GM12878 (cell line): Measurements from ENCODE around the gene PDIA3. TPM values are rescaled to one million over a fixed set of nuclear protein-coding genes. Genes with fewer than 3 reads are reported as not detected.

Experiments
- DPF2 ChIP-seq: fragments of 450-650 bp; IDR thresholded peaks from 2 replicates; pipeline ENCODE4 v1.6.1; 2017; ENCODE audit warnings: mild to moderate bottlenecking
- IKZF1 ChIP-seq: fragments of 450-650 bp; conservative IDR thresholded peaks from 2 replicates; pipeline ENCODE4 v1.6.1; 2017; ENCODE audit warnings: antibody characterized with exemption, mild to moderate bottlenecking
- PML ChIP-seq: IDR thresholded peaks from 2 replicates; pipeline ENCODE4 v1.6.1; 2012; ENCODE audit warnings: low read length, inconsistent platforms
- POLR2AphosphoS2 ChIP-seq: IDR thresholded peaks from 2 replicates; pipeline ENCODE4 v1.6.1; 2011; ENCODE audit warnings: low read depth, mild to moderate bottlenecking, low read length, improper control_type of control experiment, moderate library complexity
- POLR2AphosphoS5 ChIP-seq: IDR thresholded peaks from 2 replicates; pipeline ENCODE4 v1.6.1; 2011; ENCODE audit warnings: mild to moderate bottlenecking, low read length, inconsistent platforms
- TCF3 ChIP-seq: IDR thresholded peaks from 2 replicates; pipeline ENCODE4 v1.6.1; 2012; ENCODE audit warnings: low read depth, mild to moderate bottlenecking, low read length, borderline replicate concordance; ENCODE audit not compliant: insufficient read depth
- polyA plus RNA-seq, 11 experiments: library from polyadenylated mRNA; depleted of rRNA in 4 of 11; unstranded in 6 of 11; stranded (reverse) in 5 of 11; fragments of >200 nt; fragmentation: Nextera tagmentation in 4 of 11; fragmentation: Illumina TruSeq in 1 of 11; extraction: Ambion mirVana in 4 of 11; extraction: Trizol in 1 of 11; gene quantifications; 1 replicate in 1 of 11; 2 replicates in 10 of 11; pipeline versions ENCODE4 v1.2.1 to v1.2.3, GENCODE V29; 2011 to 2016; ENCODE audit warnings: inconsistent platforms in 2 of 11, missing spikeins in 2 of 11, low read depth in 1 of 11
- total RNA-seq, 4 experiments: library from RNA; depleted of rRNA in 3 of 4; stranded (reverse); fragments of >200 nt in 3 of 4; fragmentation: Illumina TruSeq in 1 of 4; extraction: Trizol in 1 of 4; gene quantifications; 2 replicates each; pipeline versions ENCODE4 v1.2.1 to v1.2.3, GENCODE V29; 2013 to 2021
- TF ChIP-seq, protein P1 (sequence below): fragments of 450-650 bp; conservative IDR thresholded peaks from 2 replicates; pipeline ENCODE4 v1.6.1; 2017; ENCODE audit warnings: mild to moderate bottlenecking, moderate library complexity
- TF ChIP-seq, protein P2 (sequence below): fragments of 450-650 bp; IDR thresholded peaks from 2 replicates; pipeline ENCODE4 v1.6.1; 2017; ENCODE audit warnings: mild to moderate bottlenecking, moderate library complexity

Gene PDIA3
- total and polyA plus RNA-seq, 10 of the 15 experiments (the other 5 are each of a cell fraction or from before 2014, with no cell fraction given), result 18.2 to 716 (median 181) TPM

DNA sequence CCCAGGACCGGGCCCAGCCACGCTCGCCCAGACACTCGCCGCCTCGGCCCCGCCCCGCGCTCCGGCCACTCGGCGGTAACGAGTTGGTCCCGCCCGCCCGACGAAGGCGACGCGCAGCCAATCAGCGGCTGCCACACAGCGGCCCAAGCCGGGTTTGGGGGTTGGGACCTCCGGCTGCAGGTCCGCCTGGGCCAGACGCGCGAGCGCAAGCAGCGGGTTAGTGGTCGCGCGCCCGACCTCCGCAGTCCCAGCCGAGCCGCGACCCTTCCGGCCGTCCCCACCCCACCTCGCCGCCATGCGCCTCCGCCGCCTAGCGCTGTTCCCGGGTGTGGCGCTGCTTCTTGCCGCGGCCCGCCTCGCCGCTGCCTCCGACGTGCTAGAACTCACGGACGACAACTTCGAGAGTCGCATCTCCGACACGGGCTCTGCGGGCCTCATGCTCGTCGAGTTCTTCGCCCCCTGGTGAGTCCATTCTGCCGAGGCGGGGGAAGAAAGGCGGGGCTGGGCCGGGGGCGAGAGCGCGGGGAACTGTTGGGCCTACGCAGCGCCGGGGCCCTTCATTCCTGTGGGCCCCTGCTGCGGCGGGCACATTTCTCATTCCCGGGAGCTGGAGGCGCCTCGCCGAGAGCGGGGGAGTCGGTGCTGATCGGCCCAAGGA, at the start of gene PDIA3 (continued):
- TF ChIP-seq, protein P1, sequence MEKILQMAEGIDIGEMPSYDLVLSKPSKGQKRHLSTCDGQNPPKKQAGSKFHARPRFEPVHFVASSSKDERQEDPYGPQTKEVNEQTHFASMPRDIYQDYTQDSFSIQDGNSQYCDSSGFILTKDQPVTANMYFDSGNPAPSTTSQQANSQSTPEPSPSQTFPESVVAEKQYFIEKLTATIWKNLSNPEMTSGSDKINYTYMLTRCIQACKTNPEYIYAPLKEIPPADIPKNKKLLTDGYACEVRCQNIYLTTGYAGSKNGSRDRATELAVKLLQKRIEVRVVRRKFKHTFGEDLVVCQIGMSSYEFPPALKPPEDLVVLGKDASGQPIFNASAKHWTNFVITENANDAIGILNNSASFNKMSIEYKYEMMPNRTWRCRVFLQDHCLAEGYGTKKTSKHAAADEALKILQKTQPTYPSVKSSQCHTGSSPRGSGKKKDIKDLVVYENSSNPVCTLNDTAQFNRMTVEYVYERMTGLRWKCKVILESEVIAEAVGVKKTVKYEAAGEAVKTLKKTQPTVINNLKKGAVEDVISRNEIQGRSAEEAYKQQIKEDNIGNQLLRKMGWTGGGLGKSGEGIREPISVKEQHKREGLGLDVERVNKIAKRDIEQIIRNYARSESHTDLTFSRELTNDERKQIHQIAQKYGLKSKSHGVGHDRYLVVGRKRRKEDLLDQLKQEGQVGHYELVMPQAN, result peak; percentile 84
- 0 out of 2 replicates have a peak, but pooled peaks have one; percentile 57 for TF ChIP-seq TCF3
- TF ChIP-seq POLR2AphosphoS2, result 0 out of 2 replicates have a peak, but pooled peaks have one; percentile 17
- peak; percentile 84 for TF ChIP-seq POLR2AphosphoS5
- TF ChIP-seq, protein P2, sequence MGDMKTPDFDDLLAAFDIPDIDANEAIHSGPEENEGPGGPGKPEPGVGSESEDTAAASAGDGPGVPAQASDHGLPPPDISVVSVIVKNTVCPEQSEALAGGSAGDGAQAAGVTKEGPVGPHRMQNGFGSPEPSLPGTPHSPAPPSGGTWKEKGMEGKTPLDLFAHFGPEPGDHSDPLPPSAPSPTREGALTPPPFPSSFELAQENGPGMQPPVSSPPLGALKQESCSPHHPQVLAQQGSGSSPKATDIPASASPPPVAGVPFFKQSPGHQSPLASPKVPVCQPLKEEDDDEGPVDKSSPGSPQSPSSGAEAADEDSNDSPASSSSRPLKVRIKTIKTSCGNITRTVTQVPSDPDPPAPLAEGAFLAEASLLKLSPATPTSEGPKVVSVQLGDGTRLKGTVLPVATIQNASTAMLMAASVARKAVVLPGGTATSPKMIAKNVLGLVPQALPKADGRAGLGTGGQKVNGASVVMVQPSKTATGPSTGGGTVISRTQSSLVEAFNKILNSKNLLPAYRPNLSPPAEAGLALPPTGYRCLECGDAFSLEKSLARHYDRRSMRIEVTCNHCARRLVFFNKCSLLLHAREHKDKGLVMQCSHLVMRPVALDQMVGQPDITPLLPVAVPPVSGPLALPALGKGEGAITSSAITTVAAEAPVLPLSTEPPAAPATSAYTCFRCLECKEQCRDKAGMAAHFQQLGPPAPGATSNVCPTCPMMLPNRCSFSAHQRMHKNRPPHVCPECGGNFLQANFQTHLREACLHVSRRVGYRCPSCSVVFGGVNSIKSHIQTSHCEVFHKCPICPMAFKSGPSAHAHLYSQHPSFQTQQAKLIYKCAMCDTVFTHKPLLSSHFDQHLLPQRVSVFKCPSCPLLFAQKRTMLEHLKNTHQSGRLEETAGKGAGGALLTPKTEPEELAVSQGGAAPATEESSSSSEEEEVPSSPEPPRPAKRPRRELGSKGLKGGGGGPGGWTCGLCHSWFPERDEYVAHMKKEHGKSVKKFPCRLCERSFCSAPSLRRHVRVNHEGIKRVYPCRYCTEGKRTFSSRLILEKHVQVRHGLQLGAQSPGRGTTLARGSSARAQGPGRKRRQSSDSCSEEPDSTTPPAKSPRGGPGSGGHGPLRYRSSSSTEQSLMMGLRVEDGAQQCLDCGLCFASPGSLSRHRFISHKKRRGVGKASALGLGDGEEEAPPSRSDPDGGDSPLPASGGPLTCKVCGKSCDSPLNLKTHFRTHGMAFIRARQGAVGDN, result peak; percentile 76
- peak; percentile 78 for TF ChIP-seq DPF2
- peak; percentile 45 for TF ChIP-seq IKZF1
- peak; percentile 84 for TF ChIP-seq PML
- TF ChIP-seq, all 136 proteins: peak for 26; not testable (repeated sequence) for 110
